Hepatocyte (in vitro differentiated cells): ENCODE data around the gene ARHGAP26.

Source experiments
- CTCF ChIP-seq: fragments of 200-600 bp; sonication (generic); IDR thresholded peaks from 2 replicates; pipeline ENCODE4 v1.5.1; 2016; ENCODE audit warnings: antibody characterized with exemption, mild to moderate bottlenecking; ENCODE audit not compliant: poor library complexity
- EZH2 ChIP-seq: fragments of 200-600 bp; sonication (generic); IDR thresholded peaks from 2 replicates; pipeline ENCODE4 v1.6.1; 2016; ENCODE audit warnings: antibody characterized with exemption, mild to moderate bottlenecking, borderline replicate concordance

GRCh38 chr5:142872795-142873194, 102.6 kb downstream of the ARHGAP26 start:
- TF ChIP-seq EZH2 (no peak), CTCF (no peak)
